Mammary epithelial cell (primary cell): ENCODE data around the gene SLC9B1.

Experiments used
- EZH2 ChIP-seq: IDR thresholded peaks from 2 replicates; pipeline ENCODE4 v1.6.1; 2012; ENCODE audit warnings: low read length, inconsistent platforms, borderline replicate concordance
- TF ChIP-seq, protein P1 (sequence below), 2 donors: IDR thresholded peaks in 1 of 2; conservative IDR thresholded peaks in 1 of 2; 2 replicates each; pipeline ENCODE4 v1.5.1; 2011 to 2012; ENCODE audit warnings: inconsistent platforms in 2 of 2, low read length in 2 of 2, mild to moderate bottlenecking in 2 of 2, control low read depth in 1 of 2, low read depth in 1 of 2; ENCODE audit not compliant: insufficient read depth in 1 of 2; ENCODE audit errors: extremely low read depth in 1 of 2

GRCh38 chr4:103010804-103011203 lies 8.7 kb downstream of the SLC9B1 start:
- TF ChIP-seq, protein P1, sequence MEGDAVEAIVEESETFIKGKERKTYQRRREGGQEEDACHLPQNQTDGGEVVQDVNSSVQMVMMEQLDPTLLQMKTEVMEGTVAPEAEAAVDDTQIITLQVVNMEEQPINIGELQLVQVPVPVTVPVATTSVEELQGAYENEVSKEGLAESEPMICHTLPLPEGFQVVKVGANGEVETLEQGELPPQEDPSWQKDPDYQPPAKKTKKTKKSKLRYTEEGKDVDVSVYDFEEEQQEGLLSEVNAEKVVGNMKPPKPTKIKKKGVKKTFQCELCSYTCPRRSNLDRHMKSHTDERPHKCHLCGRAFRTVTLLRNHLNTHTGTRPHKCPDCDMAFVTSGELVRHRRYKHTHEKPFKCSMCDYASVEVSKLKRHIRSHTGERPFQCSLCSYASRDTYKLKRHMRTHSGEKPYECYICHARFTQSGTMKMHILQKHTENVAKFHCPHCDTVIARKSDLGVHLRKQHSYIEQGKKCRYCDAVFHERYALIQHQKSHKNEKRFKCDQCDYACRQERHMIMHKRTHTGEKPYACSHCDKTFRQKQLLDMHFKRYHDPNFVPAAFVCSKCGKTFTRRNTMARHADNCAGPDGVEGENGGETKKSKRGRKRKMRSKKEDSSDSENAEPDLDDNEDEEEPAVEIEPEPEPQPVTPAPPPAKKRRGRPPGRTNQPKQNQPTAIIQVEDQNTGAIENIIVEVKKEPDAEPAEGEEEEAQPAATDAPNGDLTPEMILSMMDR (conservative IDR thresholded peaks at IDR 0.05 in 1 of 2, IDR thresholded peaks at IDR 0.05 in 1 of 2; ENCODE audit: extremely low read depth in 1 of 2, insufficient read depth in 1 of 2, low read depth in 1 of 2, low read length in 2 of 2): no peak
- no peak for TF ChIP-seq EZH2
